ENCODE measurements around the gene ZNF691.

GRCh38 chr1:42888013-42888633 is 41.7 kb downstream of the ZNF691 start:
- TF ChIP-seq GATA3 (IDR thresholded peaks at IDR 0.05; ENCODE audit: low read depth, low read length) (no peak), GATA2 (IDR thresholded peaks at IDR 0.05; ENCODE audit: low read depth, low read length) (no peak)

Data from SH-SY5Y (cell line).